NB4 (cell line): ENCODE data around the gene CNOT6.

ENCODE experiments used
- TF ChIP-seq, protein P1 (sequence below): IDR thresholded peaks from 2 replicates; pipeline ENCODE4 v1.6.1; 2011; ENCODE audit warnings: low read depth, low read length
- TF ChIP-seq, protein P2 (sequence below): IDR thresholded peaks from one replicate; pipeline ENCODE4 v1.5.1; 2012; ENCODE audit warnings: low read depth, low read length

- TF ChIP-seq, protein P1, sequence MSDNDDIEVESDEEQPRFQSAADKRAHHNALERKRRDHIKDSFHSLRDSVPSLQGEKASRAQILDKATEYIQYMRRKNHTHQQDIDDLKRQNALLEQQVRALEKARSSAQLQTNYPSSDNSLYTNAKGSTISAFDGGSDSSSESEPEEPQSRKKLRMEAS = no peak
- TF ChIP-seq, protein P2, sequence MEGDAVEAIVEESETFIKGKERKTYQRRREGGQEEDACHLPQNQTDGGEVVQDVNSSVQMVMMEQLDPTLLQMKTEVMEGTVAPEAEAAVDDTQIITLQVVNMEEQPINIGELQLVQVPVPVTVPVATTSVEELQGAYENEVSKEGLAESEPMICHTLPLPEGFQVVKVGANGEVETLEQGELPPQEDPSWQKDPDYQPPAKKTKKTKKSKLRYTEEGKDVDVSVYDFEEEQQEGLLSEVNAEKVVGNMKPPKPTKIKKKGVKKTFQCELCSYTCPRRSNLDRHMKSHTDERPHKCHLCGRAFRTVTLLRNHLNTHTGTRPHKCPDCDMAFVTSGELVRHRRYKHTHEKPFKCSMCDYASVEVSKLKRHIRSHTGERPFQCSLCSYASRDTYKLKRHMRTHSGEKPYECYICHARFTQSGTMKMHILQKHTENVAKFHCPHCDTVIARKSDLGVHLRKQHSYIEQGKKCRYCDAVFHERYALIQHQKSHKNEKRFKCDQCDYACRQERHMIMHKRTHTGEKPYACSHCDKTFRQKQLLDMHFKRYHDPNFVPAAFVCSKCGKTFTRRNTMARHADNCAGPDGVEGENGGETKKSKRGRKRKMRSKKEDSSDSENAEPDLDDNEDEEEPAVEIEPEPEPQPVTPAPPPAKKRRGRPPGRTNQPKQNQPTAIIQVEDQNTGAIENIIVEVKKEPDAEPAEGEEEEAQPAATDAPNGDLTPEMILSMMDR = no peak
These were observed 33.5 kb downstream of the CNOT6 start for GRCh38 chr5:180527659-180528058.
